Activated CD8-positive, alpha-beta T cell treated with anti-CD3 and anti-CD28 coated beads for 36 hours (primary cell): ENCODE results near the gene LRRC42. TPM values are rescaled to one million over a fixed set of nuclear protein-coding genes. Genes with fewer than 3 reads are reported as not detected.
"Not testable (repeated sequence)": the region's sequence is repeated elsewhere in the genome, so short reads cannot be mapped to it uniquely, and the experiment has no call there.

Experiments
- ATAC-seq: fragments of 200-7000 bp; cut with Tn5 transposase; one replicate; pipeline ENCODE4 v1.10.0; 2021; ENCODE audit warnings: mild to moderate bottlenecking, moderate library complexity
- CTCF ChIA-PET: fragments of 350-600 bp; sonication (Branson Sonifier 250); formaldehyde crosslinking; loops from one replicate; lab custom pipeline; 2021; ENCODE audit warnings: antibody characterized with exemption; lab: Charles Lee
- POLR2A ChIA-PET: fragments of 350-600 bp; sonication (Branson Sonifier 250); formaldehyde crosslinking; loops from one replicate; lab custom pipeline; 2021; ENCODE audit warnings: antibody characterized with exemption; lab: Charles Lee
- DNase-seq: peaks from one replicate; pipeline ENCODE4 v3.0.0-alpha.2; 2020
- H3K27ac Mint-ChIP-seq: one replicate; pipeline ENCODE4 v1.8.0; 2021; ENCODE audit warnings: mild to moderate bottlenecking, mixed read lengths
- H3K27me3 Mint-ChIP-seq: one replicate; pipeline ENCODE4 v1.8.0; 2021; ENCODE audit warnings: mixed read lengths
- H3K36me3 Mint-ChIP-seq: one replicate; pipeline ENCODE4 v1.8.0; 2021; ENCODE audit warnings: low read depth, mixed read lengths
- H3K4me1 Mint-ChIP-seq: one replicate; pipeline ENCODE4 v1.8.0; 2021; ENCODE audit warnings: low read depth, mixed read lengths
- H3K4me3 Mint-ChIP-seq: one replicate; pipeline ENCODE4 v1.8.0; 2021; ENCODE audit warnings: mild to moderate bottlenecking, moderate library complexity, mixed read lengths
- H3K9me3 Mint-ChIP-seq: one replicate; pipeline ENCODE4 v1.8.0; 2021; ENCODE audit warnings: mixed read lengths
- intact Hi-C: fragments of 100-400 bp; cut with micrococcal nuclease; formaldehyde crosslinking; loops from one replicate; pipeline ENCODE4 v1.10.0; 2022
- total RNA-seq, 2 experiments: library from RNA; stranded (reverse); gene quantifications; one replicate each; pipeline ENCODE4 v1.2.3, GENCODE V29; 2021
- TF ChIP-seq, protein P1 (sequence below): fragments of 200-600 bp; IDR thresholded peaks from one replicate; pipeline ENCODE4 v1.8.0; 2022; ENCODE audit warnings: antibody characterized with exemption, mild to moderate bottlenecking

LRRC42 gene
- total RNA-seq, 2 experiments from 2014 or later: 26.7 to 29.6 TPM

DNA sequence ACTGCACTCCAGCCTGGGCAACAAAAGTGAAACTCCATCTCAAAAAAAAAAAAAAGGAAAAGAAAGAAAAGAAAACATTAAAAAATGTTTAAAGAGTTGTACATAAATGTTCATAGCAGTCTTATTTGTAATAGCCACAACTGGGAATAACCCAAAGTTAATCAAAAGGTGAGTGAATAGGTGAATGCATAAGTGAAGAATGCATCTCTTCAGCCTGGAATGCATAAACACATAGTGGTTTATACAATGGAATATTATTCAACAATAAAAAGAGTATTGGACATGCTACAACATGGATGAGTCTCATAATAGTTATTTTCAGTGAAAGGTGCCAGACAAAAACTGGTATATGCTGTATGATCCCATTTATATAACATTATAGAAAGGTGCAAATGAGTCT lies 53.8 kb downstream of the LRRC42 start:
- Mint-ChIP-seq H3K4me1 (no peaks in the 10 kb centered on the region), H3K36me3 (no peaks in the 10 kb centered on the region), H3K27ac (no peak overlapping the region), H3K9me3 (peaks cover 2% of the 10 kb centered on the region), H3K4me3 (no peak overlapping the region), H3K27me3 (peaks cover 2% of the 10 kb centered on the region)
- ATAC-seq: no peak
- ChIA-PET POLR2A (no interaction called here), CTCF (no interaction called here)
- no peak for DNase-seq
- intact Hi-C loops: no loop called here
- TF ChIP-seq, protein P1, sequence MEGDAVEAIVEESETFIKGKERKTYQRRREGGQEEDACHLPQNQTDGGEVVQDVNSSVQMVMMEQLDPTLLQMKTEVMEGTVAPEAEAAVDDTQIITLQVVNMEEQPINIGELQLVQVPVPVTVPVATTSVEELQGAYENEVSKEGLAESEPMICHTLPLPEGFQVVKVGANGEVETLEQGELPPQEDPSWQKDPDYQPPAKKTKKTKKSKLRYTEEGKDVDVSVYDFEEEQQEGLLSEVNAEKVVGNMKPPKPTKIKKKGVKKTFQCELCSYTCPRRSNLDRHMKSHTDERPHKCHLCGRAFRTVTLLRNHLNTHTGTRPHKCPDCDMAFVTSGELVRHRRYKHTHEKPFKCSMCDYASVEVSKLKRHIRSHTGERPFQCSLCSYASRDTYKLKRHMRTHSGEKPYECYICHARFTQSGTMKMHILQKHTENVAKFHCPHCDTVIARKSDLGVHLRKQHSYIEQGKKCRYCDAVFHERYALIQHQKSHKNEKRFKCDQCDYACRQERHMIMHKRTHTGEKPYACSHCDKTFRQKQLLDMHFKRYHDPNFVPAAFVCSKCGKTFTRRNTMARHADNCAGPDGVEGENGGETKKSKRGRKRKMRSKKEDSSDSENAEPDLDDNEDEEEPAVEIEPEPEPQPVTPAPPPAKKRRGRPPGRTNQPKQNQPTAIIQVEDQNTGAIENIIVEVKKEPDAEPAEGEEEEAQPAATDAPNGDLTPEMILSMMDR: no peak

DNA sequence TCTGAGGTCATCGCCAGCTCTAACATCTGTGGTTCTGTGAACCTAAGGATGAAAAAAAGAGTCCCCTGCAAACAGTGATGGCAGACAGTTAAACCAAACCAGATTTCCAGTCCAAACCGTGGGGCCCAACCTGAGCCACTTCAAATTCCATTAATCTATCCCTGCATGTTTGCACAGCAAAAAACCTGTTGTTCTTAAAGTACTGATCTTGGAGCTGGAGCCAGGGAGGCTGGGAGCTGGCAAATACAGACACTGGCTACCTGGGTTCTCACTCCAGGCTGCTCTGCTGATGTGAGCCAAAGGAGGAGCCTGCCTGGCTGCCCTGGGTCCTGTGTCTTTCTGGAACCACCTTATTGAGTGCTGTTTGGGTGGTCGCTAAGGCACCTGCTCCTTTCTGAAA lies 55.4 kb downstream of the LRRC42 start:
- H3K9me3 Mint-ChIP-seq: peaks cover 2% of the 10 kb centered on the region
- H3K4me1 Mint-ChIP-seq: no peaks in the 10 kb centered on the region
- POLR2A ChIA-PET: no interaction called here
- H3K27ac Mint-ChIP-seq: no peak overlapping the region
- CTCF ChIA-PET: interaction anchor here (0.6 kb wide), 1 partner anchor 49 kb away, joined by 3 read pairs; no protein-coding TSS in a partner anchor
- intact Hi-C loops: no loop called here
- H3K36me3 Mint-ChIP-seq: no peaks in the 10 kb centered on the region
- no peak for DNase-seq
- no peak for ATAC-seq
- no peaks in the 10 kb centered on the region for H3K27me3 Mint-ChIP-seq
- no peak overlapping the region for H3K4me3 Mint-ChIP-seq
- TF ChIP-seq, protein P1: no peak

DNA sequence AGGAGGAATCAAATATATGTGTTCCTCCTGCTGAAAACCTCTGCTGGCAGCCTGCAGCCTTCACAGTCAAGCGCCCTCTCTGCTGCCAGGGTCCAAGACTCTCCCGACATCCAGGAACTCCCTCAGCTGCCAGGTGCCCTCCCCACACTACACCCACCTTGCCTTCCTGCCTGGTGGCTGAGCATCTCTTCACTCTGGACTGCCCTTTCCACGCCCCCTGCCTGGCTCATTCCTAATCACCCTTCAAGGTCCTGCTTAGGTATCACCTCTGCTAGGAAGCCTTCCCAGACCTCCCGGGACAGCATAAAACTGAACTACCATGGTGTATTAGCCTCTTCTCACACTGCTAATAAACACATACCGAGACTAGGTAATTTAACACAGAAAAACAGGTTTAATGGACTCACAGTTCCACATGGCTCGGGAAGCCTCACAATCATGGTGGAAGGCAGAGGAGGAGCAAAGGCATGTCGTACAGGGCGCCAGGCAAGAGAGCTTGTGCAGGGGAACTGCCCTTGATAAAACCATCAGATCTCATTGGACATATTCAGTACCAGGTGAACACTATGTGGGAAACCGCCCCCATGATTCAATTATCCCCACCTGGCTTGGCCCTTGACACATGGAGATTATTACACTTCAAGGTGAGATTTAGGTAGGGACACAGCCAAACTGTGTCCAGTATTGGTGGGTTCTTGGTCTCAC lies 56.5 kb downstream of the LRRC42 start:
- DNase-seq (no peak), ATAC-seq (no peak)
- intact Hi-C loops: no loop called here
- H3K27me3 Mint-ChIP-seq: no peaks in the 10 kb centered on the region
- no peak overlapping the region for H3K27ac Mint-ChIP-seq
- no peaks in the 10 kb centered on the region for H3K36me3 Mint-ChIP-seq
- ChIA-PET POLR2A (no interaction called here), CTCF (interaction anchor here (0.7 to 1.0 kb wide), 3 partner anchors 10 to 76 kb away, joined by 3 to 5 read pairs (median 3); no protein-coding TSS in a partner anchor)
- peaks cover 2% of the 10 kb centered on the region for H3K9me3 Mint-ChIP-seq
- TF ChIP-seq, protein P1: no peak
- H3K4me1 Mint-ChIP-seq: no peaks in the 10 kb centered on the region
- H3K4me3 Mint-ChIP-seq: no peak overlapping the region

DNA sequence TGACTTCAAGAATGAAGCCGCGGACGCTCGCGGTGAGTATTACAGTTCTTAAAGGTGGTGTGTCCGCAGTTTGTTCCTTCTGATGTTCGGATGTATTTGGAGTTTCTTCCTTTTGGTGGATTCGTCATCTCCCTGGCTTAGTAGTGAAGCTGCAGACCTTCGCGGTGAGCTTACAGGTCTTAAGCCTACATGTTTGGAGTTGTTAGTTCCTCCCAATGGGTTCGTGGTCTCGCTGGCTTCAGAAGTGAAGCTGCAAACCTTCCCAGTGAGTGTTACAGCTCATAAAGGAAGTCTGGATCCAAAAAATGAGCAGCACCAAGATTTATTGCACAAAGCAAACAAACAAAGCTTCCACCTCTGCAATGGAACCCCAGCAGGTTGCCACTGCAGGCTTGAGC lies 57.1 kb downstream of the LRRC42 start:
- DNase-seq (no peak), ATAC-seq (no peak)
- TF ChIP-seq, protein P1: no peak
- Mint-ChIP-seq H3K36me3 (no peaks in the 10 kb centered on the region), H3K4me1 (no peaks in the 10 kb centered on the region), H3K27me3 (no peaks in the 10 kb centered on the region), H3K4me3 (no peak overlapping the region), H3K27ac (no peak overlapping the region), H3K9me3 (peaks cover 2% of the 10 kb centered on the region)
- intact Hi-C loops: no loop called here
- ChIA-PET CTCF (interaction anchor here (0.7 to 1.0 kb wide), 3 partner anchors 11 to 76 kb away, joined by 3 to 5 read pairs (median 3); no protein-coding TSS in a partner anchor), POLR2A (no interaction called here)

DNA sequence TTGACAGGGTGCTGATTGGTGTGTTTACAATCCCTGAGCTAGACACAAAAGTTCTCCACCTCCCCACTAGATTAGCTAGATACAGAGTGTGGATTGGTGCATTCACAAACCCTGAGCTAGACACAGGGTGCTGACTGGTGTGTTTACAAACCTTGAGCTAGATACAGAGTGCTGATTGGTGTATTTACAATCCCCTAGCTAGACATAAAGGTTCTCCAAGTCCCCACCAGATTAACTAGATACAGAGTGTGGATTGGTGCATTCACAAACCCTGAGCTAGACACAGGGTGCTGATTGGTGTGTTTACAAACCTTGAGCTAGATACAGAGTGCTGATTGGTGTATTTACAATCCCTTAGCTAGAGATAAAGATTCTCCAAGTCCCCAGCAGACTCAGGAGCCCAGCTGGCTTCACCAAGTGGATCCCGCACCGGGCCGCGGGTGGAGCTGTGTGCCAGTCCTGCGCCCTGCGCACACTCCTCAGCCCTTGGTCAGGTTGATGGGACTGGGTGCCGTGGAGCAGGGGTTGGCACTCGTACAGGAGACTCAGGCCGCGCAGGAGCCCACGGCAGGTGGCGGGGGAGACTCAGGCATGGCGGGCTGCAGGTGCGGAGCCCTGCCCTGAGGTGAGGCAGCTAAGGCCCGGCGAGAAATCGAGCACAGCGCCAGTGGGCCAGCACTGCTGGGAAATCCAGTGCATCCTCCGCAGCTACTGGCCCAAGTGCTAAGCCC lies 57.8 kb downstream of the LRRC42 start:
- H3K27me3 Mint-ChIP-seq, DNase-seq, H3K9me3 Mint-ChIP-seq, ATAC-seq, POLR2A ChIA-PET, H3K4me3 Mint-ChIP-seq, intact Hi-C loops, H3K27ac Mint-ChIP-seq, H3K4me1 Mint-ChIP-seq, H3K36me3 Mint-ChIP-seq: not testable (repeated sequence)
- CTCF ChIA-PET: interaction anchor here (0.7 to 1.0 kb wide), 2 partner anchors 11 to 38 kb away, joined by 3 to 5 read pairs; no protein-coding TSS in a partner anchor
